Naive thymus-derived CD4-positive, alpha-beta T cell (primary cell): ENCODE data around the gene NCKAP5L. TPM values are rescaled to one million over a fixed set of nuclear protein-coding genes. Genes with fewer than 3 reads are reported as not detected.
A peak's percentile ranks its signal among the peaks of the same experiment; 100 is the strongest.

ENCODE experiments used
- ATAC-seq: fragments of 150-1000 bp; cut with Tn5 transposase; 2 replicates; pipeline ENCODE4 v1.10.0; 2021; ENCODE audit warnings: mild to moderate bottlenecking, moderate library complexity
- CTCF ChIA-PET: fragments of 350-600 bp; sonication (Branson Sonifier 250); formaldehyde crosslinking; loops from one replicate; lab custom pipeline; 2021; ENCODE audit warnings: antibody characterized with exemption; lab: Charles Lee
- POLR2A ChIA-PET: fragments of 350-600 bp; sonication (Branson Sonifier 250); formaldehyde crosslinking; loops from one replicate; lab custom pipeline; 2021; ENCODE audit warnings: antibody characterized with exemption, inconsistent platforms; lab: Charles Lee
- DNase-seq, 9 donors: peaks; one replicate each; pipeline versions ENCODE4 v3.0.0 to v3.0.0-alpha.2; 2020 to 2022; ENCODE audit warnings: mixed read lengths in 1 of 9
- H3K27ac ChIP-seq: one replicate; pipeline ENCODE4 v1.7.0; 2013; ENCODE audit warnings: mild to moderate bottlenecking, low read depth, low read length, moderate library complexity
- H3K27me3 ChIP-seq, 2 donors: one replicate each; pipeline ENCODE4 v1.7.0; 2013; ENCODE audit warnings: low read length in 2 of 2, mild to moderate bottlenecking in 2 of 2, moderate library complexity in 2 of 2; ENCODE audit not compliant: control insufficient read depth in 2 of 2, insufficient read depth in 2 of 2
- H3K36me3 ChIP-seq, 3 experiments: 1 replicate in 2 of 3; 2 replicates in 1 of 3; pipeline ENCODE4 v1.7.0; 2013; ENCODE audit warnings: low read length in 3 of 3, mild to moderate bottlenecking in 3 of 3, moderate library complexity in 1 of 3; ENCODE audit not compliant: insufficient read depth in 3 of 3, control insufficient read depth in 2 of 3
- H3K4me1 ChIP-seq, 2 donors: one replicate each; pipeline ENCODE4 v1.7.0; 2013; ENCODE audit warnings: low read length in 2 of 2, mild to moderate bottlenecking in 2 of 2, moderate library complexity in 1 of 2; ENCODE audit not compliant: control insufficient read depth in 2 of 2, insufficient read depth in 2 of 2
- H3K4me3 ChIP-seq: 2 replicates; pipeline ENCODE4 v1.7.0; 2013; ENCODE audit warnings: mild to moderate bottlenecking, low read length
- H3K9me3 ChIP-seq, 3 experiments: 1 replicate in 2 of 3; 2 replicates in 1 of 3; pipeline ENCODE4 v1.7.0; 2013; ENCODE audit warnings: low read length in 3 of 3; ENCODE audit not compliant: control insufficient read depth in 2 of 3
- H3K27ac Mint-ChIP-seq, 9 donors: one replicate each; pipeline ENCODE4 v1.8.0; 2020 to 2022; ENCODE audit warnings: mixed read lengths in 9 of 9, mild to moderate bottlenecking in 8 of 9, moderate library complexity in 5 of 9, inconsistent platforms in 2 of 9
- H3K27me3 Mint-ChIP-seq, 5 donors: one replicate each; pipeline ENCODE4 v1.8.0; 2021 to 2022; ENCODE audit warnings: mixed read lengths in 5 of 5, mild to moderate bottlenecking in 1 of 5
- H3K36me3 Mint-ChIP-seq, 5 donors: one replicate each; pipeline ENCODE4 v1.8.0; 2020 to 2022; ENCODE audit warnings: mixed read lengths in 5 of 5, mild to moderate bottlenecking in 3 of 5, inconsistent platforms in 1 of 5
- H3K4me1 Mint-ChIP-seq, 7 donors: one replicate each; pipeline ENCODE4 v1.8.0; 2020 to 2022; ENCODE audit warnings: mixed read lengths in 7 of 7, mild to moderate bottlenecking in 3 of 7, inconsistent platforms in 1 of 7
- H3K4me3 Mint-ChIP-seq, 10 donors: one replicate each; pipeline ENCODE4 v1.8.0; 2020 to 2022; ENCODE audit warnings: mild to moderate bottlenecking in 10 of 10, mixed read lengths in 10 of 10, moderate library complexity in 6 of 10, inconsistent platforms in 2 of 10
- H3K9me3 Mint-ChIP-seq, 11 donors: one replicate each; pipeline ENCODE4 v1.8.0; 2020 to 2022; ENCODE audit warnings: mixed read lengths in 11 of 11, mild to moderate bottlenecking in 4 of 11, inconsistent platforms in 1 of 11, moderate library complexity in 1 of 11
- intact Hi-C, 2 donors: fragments of 100-400 bp; cut with micrococcal nuclease; formaldehyde crosslinking; loops; one replicate each; pipeline ENCODE4 v1.15.1; 2023
- polyA plus RNA-seq, 2 donors: library from polyadenylated mRNA; unstranded; fragments of 300-500 nt; fragmentation: Illumina TruSeq; gene quantifications; one replicate each; pipeline ENCODE4 v1.2.3, GENCODE V29; 2021
- total RNA-seq, 6 experiments: library from RNA in 5 of 6; stranded (reverse) in 5 of 6; gene quantifications; 1 replicate in 5 of 6; 2 replicates in 1 of 6; pipeline ENCODE4 v1.2.3 and lab custom pipeline; 2021 to 2026

Gene NCKAP5L
- total and polyA plus RNA-seq, 7 experiments from 2014 or later, result 1.8 to 27.5 (median 11.0) TPM

GRCh38 chr12:49761677-49762467, 66.3 kb downstream of the NCKAP5L start:
- Mint-ChIP-seq H3K27me3 (no peaks in the 10 kb centered on the region), H3K4me3 (peak overlapping the region in 5 of 10 donors; percentile 2 to 76 (median 28)), H3K27ac (peak overlapping the region; percentile 55 to 92 (median 84)), H3K9me3 (no peaks in the 10 kb centered on the region), H3K36me3 (peaks cover 11 to 56% (median 48%) of the 10 kb centered on the region in 5 donors), H3K4me1 (peaks cover 41 to 63% (median 53%) of the 10 kb centered on the region in 7 donors)
- Histone ChIP-seq H3K4me3 (no peak overlapping the region), H3K9me3 (no peaks in the 10 kb centered on the region), H3K36me3 (peaks cover 23 to 69% (median 33%) of the 10 kb centered on the region in 3 experiments), H3K27ac (peak overlapping the region; percentile 57), H3K27me3 (no peaks in the 10 kb centered on the region), H3K4me1 (peaks cover 25 to 42% of the 10 kb centered on the region in 2 donors)
- ATAC-seq (no peak), DNase-seq (no peak)
- ChIA-PET POLR2A (interaction anchor here (0.9 to 6.1 kb wide), 8 partner anchors 10 to 840 kb away, joined by 3 to 36 read pairs (median 3); partner anchors contain the start of gene TMBIM6), CTCF (interaction anchor here (0.7 to 3.1 kb wide), 13 partner anchors 13 to 125 kb away, joined by 3 to 32 read pairs (median 4); partner anchors contain the start of gene TMBIM6)
- intact Hi-C loops, result loop anchor here (1.0 to 5.0 kb wide), 3 partner anchors 12 to 125 kb away; partner anchors contain the start of gene TMBIM6 (in 1 of the 2)

DNA sequence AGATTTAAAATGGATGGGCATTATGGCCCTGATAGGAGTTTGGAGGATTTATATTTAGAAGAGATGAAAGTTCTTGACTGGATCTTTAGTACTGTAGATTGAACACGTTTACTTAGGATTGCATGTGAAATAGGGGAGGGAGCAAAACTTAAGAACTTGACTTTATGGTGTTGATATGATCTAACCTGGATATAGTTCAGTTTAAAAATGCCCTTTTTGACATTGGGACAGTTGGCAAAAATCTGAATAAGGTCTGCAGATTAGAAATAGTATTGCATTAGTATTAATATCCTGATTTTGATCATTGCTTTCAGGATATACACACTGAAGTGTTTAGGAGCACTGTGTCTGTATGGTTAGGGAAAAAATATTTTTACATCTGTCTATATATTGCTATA, 77.2 kb downstream of the NCKAP5L start:
- no peak overlapping the region for H3K4me3 ChIP-seq
- peaks cover 10 to 37% (median 31%) of the 10 kb centered on the region in 3 experiments for H3K36me3 ChIP-seq
- Mint-ChIP-seq H3K27ac (peak overlapping the region in 8 of 9 donors; percentile 26 to 82 (median 70)), H3K27me3 (no peaks in the 10 kb centered on the region), H3K36me3 (peaks cover 0 to 31% (median 13%) of the 10 kb centered on the region in 5 donors), H3K4me1 (peaks cover 39 to 85% (median 77%) of the 10 kb centered on the region in 7 donors), H3K4me3 (peak overlapping the region; percentile 37 to 95 (median 56)), H3K9me3 (no peaks in the 10 kb centered on the region)
- intact Hi-C loops, result loop anchor here (1.0 to 2.0 kb wide), 3 partner anchors 10 to 78 kb away; partner anchors contain the start of genes TMBIM6 (in 2 of the 2) and NCKAP5L (in 1 of the 2)
- H3K4me1 ChIP-seq, result peaks cover 50 to 55% of the 10 kb centered on the region in 2 donors
- no peaks in the 10 kb centered on the region for H3K27me3 ChIP-seq
- DNase-seq (no peak), ATAC-seq (no peak)
- ChIA-PET POLR2A (no interaction called here), CTCF (interaction anchor here (2.1 kb wide), 1 partner anchor 10 kb away, joined by 8 read pairs; the partner anchor contains the start of gene TMBIM6)
- H3K9me3 ChIP-seq, result no peaks in the 10 kb centered on the region
- peak overlapping the region; percentile 4 for H3K27ac ChIP-seq

DNA sequence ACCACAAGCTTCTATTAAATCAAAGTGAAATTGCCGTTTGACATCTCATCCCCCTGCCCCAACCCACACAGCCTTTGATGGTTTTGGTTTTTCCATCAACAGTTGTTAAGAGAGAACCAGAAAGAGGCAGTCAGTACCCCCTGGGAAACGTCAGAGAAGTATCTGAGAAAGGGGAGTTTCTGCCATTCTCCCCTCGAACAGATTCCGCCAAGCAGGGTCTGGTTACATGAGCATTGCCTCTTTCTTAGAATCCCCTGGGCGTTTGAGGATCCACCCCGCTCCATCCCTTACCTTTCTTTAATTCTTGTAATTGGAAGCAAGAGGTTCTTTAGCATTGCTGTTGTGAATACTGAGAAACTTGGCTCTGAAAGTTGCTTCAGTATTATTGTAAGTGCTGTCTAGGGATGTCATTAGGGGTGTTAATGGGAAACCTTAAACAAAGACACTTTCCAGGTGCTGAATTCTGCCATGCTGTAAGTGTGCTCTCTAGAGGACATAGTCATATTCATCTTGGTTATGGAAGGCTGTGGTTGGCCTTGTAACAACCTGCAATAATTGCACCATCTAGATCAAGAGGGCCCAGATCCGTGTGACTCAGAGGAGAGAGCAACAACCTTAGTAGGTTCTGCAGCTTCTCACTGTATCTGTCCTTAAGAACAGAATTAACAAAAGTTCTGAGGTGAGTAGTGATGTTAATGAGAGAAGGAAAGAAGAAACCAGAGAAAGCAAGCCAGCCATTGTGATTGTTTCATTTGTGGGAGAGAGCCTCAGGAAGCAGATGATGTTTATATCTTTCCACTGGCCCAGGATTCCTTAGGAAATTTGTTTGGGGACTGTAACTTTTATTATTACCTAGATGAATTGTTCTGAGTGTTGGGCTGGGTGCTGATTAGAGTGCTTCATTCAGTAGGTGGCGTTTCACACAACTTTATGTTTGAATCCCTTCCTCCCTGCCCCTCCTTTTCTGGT, 77.9 kb downstream of the NCKAP5L start:
- peak overlapping the region; percentile 2 for H3K4me3 ChIP-seq
- Mint-ChIP-seq H3K9me3 (no peaks in the 10 kb centered on the region), H3K27me3 (no peaks in the 10 kb centered on the region), H3K36me3 (peaks cover 0 to 29% (median 13%) of the 10 kb centered on the region in 5 donors), H3K4me3 (peak overlapping the region; percentile 39 to 95 (median 66)), H3K4me1 (peaks cover 43 to 89% (median 77%) of the 10 kb centered on the region in 7 donors), H3K27ac (peak overlapping the region; percentile 26 to 89 (median 76))
- DNase-seq (peak in 5 of 9 donors; percentile 10 to 59 (median 36)), ATAC-seq (peak; percentile 76)
- H3K9me3 ChIP-seq, result no peaks in the 10 kb centered on the region
- H3K27ac ChIP-seq, result peak overlapping the region; percentile 46
- CTCF ChIA-PET, result interaction anchor here (0.8 kb wide), 1 partner anchor 97 kb away, joined by 3 read pairs; no protein-coding TSS in a partner anchor
- peaks cover 10 to 30% (median 26%) of the 10 kb centered on the region in 3 experiments for H3K36me3 ChIP-seq
- POLR2A ChIA-PET, result interaction anchor here (1.1 kb wide), 1 partner anchor 9 kb away, joined by 8 read pairs; the partner anchor contains the start of gene TMBIM6
- H3K27me3 ChIP-seq, result no peaks in the 10 kb centered on the region
- intact Hi-C loops, result loop anchor here (1.0 to 2.0 kb wide), 3 partner anchors 9 to 78 kb away; partner anchors contain the start of genes TMBIM6 (in 2 of the 2) and NCKAP5L (in 1 of the 2)
- H3K4me1 ChIP-seq, result peaks cover 50 to 56% of the 10 kb centered on the region in 2 donors

GRCh38 chr12:49748800-49749199, 79.4 kb downstream of the NCKAP5L start:
- peaks cover 60 to 71% of the 10 kb centered on the region in 2 donors for H3K4me1 ChIP-seq
- ChIA-PET POLR2A (interaction anchor here (1.6 kb wide), 1 partner anchor 80 kb away, joined by 4 read pairs; the partner anchor contains the start of gene NCKAP5L), CTCF (interaction anchor here (0.7 to 1.1 kb wide), 5 partner anchors 14 to 1554 kb away, joined by 3 to 5 read pairs (median 3); no protein-coding TSS in a partner anchor)
- no peaks in the 10 kb centered on the region for H3K9me3 ChIP-seq
- H3K27ac ChIP-seq, result peak overlapping the region; percentile 24
- ATAC-seq (no peak), DNase-seq (no peak)
- Mint-ChIP-seq H3K9me3 (no peaks in the 10 kb centered on the region), H3K4me1 (peaks cover 49 to 99% (median 86%) of the 10 kb centered on the region in 7 donors), H3K27me3 (no peaks in the 10 kb centered on the region), H3K4me3 (peak overlapping the region in 9 of 10 donors; percentile 44 to 95 (median 56)), H3K27ac (peak overlapping the region; percentile 17 to 76 (median 48)), H3K36me3 (peaks cover 0 to 30% (median 22%) of the 10 kb centered on the region in 5 donors)
- H3K4me3 ChIP-seq, result no peak overlapping the region
- peaks cover 7 to 20% (median 12%) of the 10 kb centered on the region in 3 experiments for H3K36me3 ChIP-seq
- no peaks in the 10 kb centered on the region for H3K27me3 ChIP-seq
- intact Hi-C loops, result loop anchor here in 1 of 2 donors (10.0 kb wide), 1 partner anchor 276 kb away; the partner anchor contains the start of gene RACGAP1

GRCh38 chr12:49748306-49748705, 79.9 kb downstream of the NCKAP5L start:
- Histone ChIP-seq H3K9me3 (no peaks in the 10 kb centered on the region), H3K4me3 (no peak overlapping the region), H3K36me3 (peaks cover 3 to 15% (median 7%) of the 10 kb centered on the region in 3 experiments), H3K4me1 (peaks cover 65 to 76% of the 10 kb centered on the region in 2 donors), H3K27ac (peak overlapping the region; percentile 24), H3K27me3 (no peaks in the 10 kb centered on the region)
- intact Hi-C loops, result loop anchor here in 1 of 2 donors (10.0 kb wide), 1 partner anchor 276 kb away; the partner anchor contains the start of gene RACGAP1
- Mint-ChIP-seq H3K27ac (peak overlapping the region in 8 of 9 donors; percentile 25 to 76 (median 56)), H3K36me3 (peaks cover 0 to 27% (median 17%) of the 10 kb centered on the region in 5 donors), H3K9me3 (no peaks in the 10 kb centered on the region), H3K27me3 (no peaks in the 10 kb centered on the region), H3K4me1 (peaks cover 53 to 99% (median 87%) of the 10 kb centered on the region in 7 donors), H3K4me3 (peak overlapping the region in 9 of 10 donors; percentile 39 to 95 (median 61))
- ChIA-PET CTCF (interaction anchor here (1.0 to 1.1 kb wide), 2 partner anchors 16 to 91 kb away, joined by 3 to 5 read pairs; no protein-coding TSS in a partner anchor), POLR2A (interaction anchor here (1.6 kb wide), 1 partner anchor 80 kb away, joined by 4 read pairs; the partner anchor contains the start of gene NCKAP5L)
- ATAC-seq (no peak), DNase-seq (no peak)
